IMR-90 (cell line): ENCODE data around the gene CEBPE. TPM values are rescaled to one million over a fixed set of nuclear protein-coding genes. Genes with fewer than 3 reads are reported as not detected.

Experiments
- ATAC-seq: fragments of 200-7000 bp; cut with Tn5 transposase; 2 replicates; pipeline ENCODE4 v1.9.1; 2020; ENCODE audit warnings: low read depth, mild to moderate bottlenecking, moderate library complexity
- BruUV-seq: library from RNA; stranded (reverse); fragments of 400-500 nt; replicated peaks from 2 replicates; lab custom pipeline; 2021; lab: Mats Ljungman, UMichigan
- CTCF ChIA-PET: fragments of 300-600 bp; formaldehyde crosslinking; extraction: SDS; loops from one replicate; lab custom pipeline; 2021; ENCODE audit warnings: antibody characterized with exemption; lab: Yijun Ruan, JAX
- POLR2A ChIA-PET: fragments of 300-600 bp; sonication (Branson Sonifier 250); formaldehyde crosslinking; loops from one replicate; lab custom pipeline; 2022; ENCODE audit warnings: antibody characterized with exemption; ENCODE audit not compliant: unreplicated experiment; lab: Charles Lee
- DNase-seq: peaks from one replicate; pipeline ENCODE4 v3.0.0; 2013
- H2AFZ ChIP-seq: replicated peaks from 2 replicates; pipeline ENCODE3; 2013; ENCODE audit warnings: low read length, mild to moderate bottlenecking; ENCODE audit not compliant: poor library complexity
- H2AK5ac ChIP-seq: 2 replicates; pipeline ENCODE4 v1.6.1; 2013; ENCODE audit warnings: low read depth, low read length, inconsistent platforms
- H2AK9ac ChIP-seq: replicated peaks from 2 replicates; pipeline ENCODE3; 2013; ENCODE audit warnings: mild to moderate bottlenecking, low read depth, low read length, moderate library complexity; ENCODE audit not compliant: poor library complexity
- H2BK120ac ChIP-seq: 2 replicates; pipeline ENCODE4 v1.6.1; 2013; ENCODE audit warnings: low read depth, low read length, inconsistent platforms
- H2BK15ac ChIP-seq: 3 replicates; pipeline ENCODE4 v1.6.1; 2013; ENCODE audit warnings: low read depth, low read length, inconsistent platforms
- H2BK20ac ChIP-seq: 2 replicates; pipeline ENCODE4 v1.6.1; 2013; ENCODE audit warnings: low read depth, mild to moderate bottlenecking, inconsistent platforms, low read length, moderate library complexity
- H2BK5ac ChIP-seq: 2 replicates; pipeline ENCODE4 v1.6.1; 2013; ENCODE audit warnings: mild to moderate bottlenecking, low read depth, low read length, inconsistent platforms; ENCODE audit not compliant: poor library complexity, severe bottlenecking
- H3K14ac ChIP-seq: replicated peaks from 2 replicates; pipeline ENCODE4 v1.6.1; 2013; ENCODE audit warnings: low read depth, low read length, inconsistent platforms
- H3K18ac ChIP-seq: 2 replicates; pipeline ENCODE4 v1.6.1; 2013; ENCODE audit warnings: low read depth, low read length, control low read depth
- H3K23ac ChIP-seq: 2 replicates; pipeline ENCODE4 v1.6.1; 2013; ENCODE audit warnings: low read depth, low read length, inconsistent platforms
- H3K27ac ChIP-seq: 2 replicates; pipeline ENCODE4 v1.5.1; 2013; ENCODE audit warnings: mild to moderate bottlenecking, control low read depth, low read length; ENCODE audit not compliant: insufficient read depth
- H3K27me3 ChIP-seq: 2 replicates; pipeline ENCODE4 v1.6.1; 2013; ENCODE audit warnings: low read length; ENCODE audit not compliant: control insufficient read depth, insufficient read depth
- H3K36me3 ChIP-seq: 2 replicates; pipeline ENCODE4 v1.6.1; 2013; ENCODE audit warnings: low read length, mixed read lengths; ENCODE audit not compliant: control insufficient read depth, insufficient read depth
- H3K4ac ChIP-seq: 2 replicates; pipeline ENCODE4 v1.6.1; 2013; ENCODE audit warnings: low read depth, low read length, inconsistent platforms
- H3K4me1 ChIP-seq: 2 replicates; pipeline ENCODE4 v1.6.1; 2013; ENCODE audit warnings: low read length, mixed read lengths; ENCODE audit not compliant: control insufficient read depth, insufficient read depth
- H3K4me2 ChIP-seq: 2 replicates; pipeline ENCODE4 v1.6.1; 2013; ENCODE audit warnings: low read depth, mild to moderate bottlenecking, control low read depth, low read length, moderate library complexity
- H3K4me3 ChIP-seq: 2 replicates; pipeline ENCODE4 v1.5.1; 2013; ENCODE audit warnings: low read depth, mild to moderate bottlenecking, control low read depth, low read length, moderate library complexity; ENCODE audit not compliant: insufficient read depth
- H3K56ac ChIP-seq: 2 replicates; pipeline ENCODE4 v1.6.1; 2013; ENCODE audit warnings: low read length, inconsistent platforms; ENCODE audit not compliant: insufficient read depth; ENCODE audit errors: extremely low read depth
- H3K79me1 ChIP-seq, 2 experiments: 2 replicates each; pipeline ENCODE4 v1.6.1; 2013; ENCODE audit warnings: low read length in 2 of 2, inconsistent platforms in 1 of 2, low read depth in 1 of 2
- H3K9ac ChIP-seq: 2 replicates; pipeline ENCODE4 v1.6.1; 2013; ENCODE audit warnings: low read depth, low read length, control low read depth
- H3K9me1 ChIP-seq: 2 replicates; pipeline ENCODE4 v1.6.1; 2013; ENCODE audit warnings: low read length, inconsistent platforms; ENCODE audit not compliant: insufficient read depth
- H3K9me3 ChIP-seq: 2 replicates; pipeline ENCODE4 v1.6.1; 2013; ENCODE audit warnings: low read length; ENCODE audit not compliant: control insufficient read depth, insufficient read depth
- H4K20me1 ChIP-seq: 2 replicates; pipeline ENCODE4 v1.6.1; 2013; ENCODE audit warnings: low read length, inconsistent platforms; ENCODE audit not compliant: insufficient read depth
- H4K5ac ChIP-seq: 2 replicates; pipeline ENCODE4 v1.6.1; 2013; ENCODE audit warnings: mild to moderate bottlenecking, low read depth, low read length, control low read depth
- H4K8ac ChIP-seq, 2 experiments: 2 replicates each; pipeline ENCODE4 v1.6.1; 2013; ENCODE audit warnings: low read depth in 2 of 2, low read length in 2 of 2, control low read depth in 1 of 2, inconsistent platforms in 1 of 2
- H4K91ac ChIP-seq: 2 replicates; pipeline ENCODE4 v1.6.1; 2013; ENCODE audit warnings: low read depth, low read length, inconsistent platforms; ENCODE audit not compliant: insufficient read depth
- BHLHE40 ChIP-seq: fragments of 150-350 bp; IDR thresholded peaks from 2 replicates; pipeline ENCODE4 v1.6.1; 2016; ENCODE audit warnings: mild to moderate bottlenecking, low read depth, low read length
- MAFK ChIP-seq: IDR thresholded peaks from 2 replicates; pipeline ENCODE4 v1.6.1; 2012; ENCODE audit warnings: low read depth, low read length, improper control_type of control experiment
- WGBS, 2 experiments: methylation state at CpG; one replicate each; pipeline versions ENCODE4 v1.1.5 to v1.1.7; 2013; ENCODE audit warnings: missing lambda C conversion rate in 2 of 2; ENCODE audit not compliant: insufficient read length in 1 of 2; ENCODE audit errors: extremely low coverage in 2 of 2; 5-methylcytosine and 5-hydroxymethylcytosine counted together
- dilution Hi-C: fragments of 300-500 bp; cut with HindIII; formaldehyde crosslinking; loops from one replicate; pipeline ENCODE4 v1.14.3; 2018; ENCODE audit warnings: low sequenced_read_pairs; ENCODE audit not compliant: unreplicated experiment
- in situ Hi-C: fragments of 300-500 bp; cut with MboI; formaldehyde crosslinking; loops from 3 replicates; pipeline ENCODE4 v1.14.3; 2019; ENCODE audit warnings: low sequenced_read_pairs, inconsistent platforms, mixed read lengths
- intact Hi-C: fragments of 100-400 bp; cut with micrococcal nuclease; formaldehyde crosslinking; loops from 2 replicates; pipeline ENCODE4 v1.10.0; 2022
- polyA plus RNA-seq, 3 experiments: library from polyadenylated mRNA; depleted of rRNA; stranded (reverse); fragments of >200 nt; gene quantifications; 2 replicates each; pipeline ENCODE4 v1.2.3, GENCODE V29; 2012; ENCODE audit warnings: low replicate concordance in 1 of 3
- total RNA-seq: library from RNA; depleted of rRNA; stranded (reverse); fragments of >200 nt; gene quantifications from 2 replicates; pipeline ENCODE4 v1.2.3, GENCODE V29; 2012

Gene CEBPE
- total and polyA plus RNA-seq, 2 of the 4 experiments (the other 2 are of a cell fraction) = 0.05 TPM; not detected in 1

DNA sequence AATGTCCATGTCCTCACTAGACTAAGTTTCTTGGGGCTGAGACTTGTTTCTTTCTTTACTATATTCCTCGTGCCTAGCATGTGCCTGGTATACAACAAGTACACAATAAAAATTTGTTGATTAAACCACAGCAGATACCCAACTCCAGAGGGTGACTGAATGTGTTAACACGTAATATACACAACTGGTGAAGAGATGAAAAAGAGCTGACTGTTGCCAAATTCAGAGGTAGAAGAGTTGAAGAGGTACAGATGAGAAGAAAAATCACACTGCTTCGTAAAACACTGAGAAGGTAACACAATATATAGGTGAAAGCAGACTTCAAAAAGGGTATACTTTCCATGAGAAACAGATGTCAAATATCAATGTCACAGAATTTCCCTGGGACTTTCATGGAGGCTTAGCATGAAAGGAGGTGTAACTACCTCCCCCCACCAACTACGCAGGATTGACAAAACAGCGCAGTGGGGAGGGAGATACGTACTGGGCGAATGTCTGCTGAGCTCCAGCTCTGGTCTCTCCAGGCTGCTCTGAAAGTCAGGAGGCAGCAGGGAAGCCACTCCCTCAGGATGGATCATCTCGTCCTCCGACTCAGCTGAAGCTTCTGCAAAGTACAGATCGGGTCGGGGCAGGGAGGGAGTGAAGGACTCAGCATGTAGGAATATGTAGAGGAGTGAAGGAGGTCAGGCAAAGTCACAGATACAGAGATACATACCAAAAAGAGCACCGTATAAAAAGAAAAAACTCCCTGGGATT is 29.4 kb downstream of the CEBPE start:
- no peaks in the 10 kb centered on the region for H3K9me1 ChIP-seq
- H3K27ac ChIP-seq = no peak overlapping the region
- no peak overlapping the region for H2BK120ac ChIP-seq
- no peak overlapping the region for H4K5ac ChIP-seq
- no peak overlapping the region for H3K14ac ChIP-seq
- H3K4me3 ChIP-seq = no peak overlapping the region
- no peak for DNase-seq
- ATAC-seq = no peak
- WGBS, 2 experiments = no CpG with 5 or more reads among the region's 12 CpGs
- H4K8ac ChIP-seq = no peak overlapping the region
- CTCF ChIA-PET = interaction anchor here (1.4 kb wide), 1 partner anchor 21 kb away, joined by 5 read pairs; no protein-coding TSS in a partner anchor
- no peak overlapping the region for H2AK5ac ChIP-seq
- no peak overlapping the region for H3K56ac ChIP-seq
- peaks cover 27 to 50% of the 10 kb centered on the region in 2 experiments for H3K79me1 ChIP-seq
- H2BK5ac ChIP-seq = no peak overlapping the region
- no peak overlapping the region for H3K4ac ChIP-seq
- no peak overlapping the region; the same call in 1 of the 2 replicates for H3K23ac ChIP-seq
- peaks cover 24% of the 10 kb centered on the region for H3K36me3 ChIP-seq
- 0 out of 2 replicates have a peak, but pooled peaks have one; percentile 22 for TF ChIP-seq MAFK
- no peak for TF ChIP-seq BHLHE40
- dilution Hi-C loops (no loop called here), in situ Hi-C loops (loop anchor here (25.0 kb wide), 1 partner anchor 1048 kb away; the partner anchor contains the start of genes EMC9, FITM1, PSME1 and PSME2), intact Hi-C loops (no loop called here)
- no peak overlapping the region for H2BK20ac ChIP-seq
- BruUV-seq = no TSS peak
- no peak overlapping the region for H3K9ac ChIP-seq
- no peaks in the 10 kb centered on the region for H3K9me3 ChIP-seq
- H3K27me3 ChIP-seq = no peaks in the 10 kb centered on the region
- H4K91ac ChIP-seq = no peak overlapping the region
- POLR2A ChIA-PET = interaction anchor here (0.7 kb wide), 1 partner anchor 10 kb away, joined by 3 read pairs; no protein-coding TSS in a partner anchor
- peaks cover 22% of the 10 kb centered on the region; the same call in 1 of the 2 replicates for H4K20me1 ChIP-seq
- no peak overlapping the region for H2AFZ ChIP-seq
- H2BK15ac ChIP-seq = no peak overlapping the region
- no peak overlapping the region for H3K18ac ChIP-seq
- H2AK9ac ChIP-seq = no peak overlapping the region
- H3K4me1 ChIP-seq = no peaks in the 10 kb centered on the region; the same call in 1 of the 2 replicates
- no peak overlapping the region for H3K4me2 ChIP-seq
